ENCODE data around the gene SGSM2.

DNA sequence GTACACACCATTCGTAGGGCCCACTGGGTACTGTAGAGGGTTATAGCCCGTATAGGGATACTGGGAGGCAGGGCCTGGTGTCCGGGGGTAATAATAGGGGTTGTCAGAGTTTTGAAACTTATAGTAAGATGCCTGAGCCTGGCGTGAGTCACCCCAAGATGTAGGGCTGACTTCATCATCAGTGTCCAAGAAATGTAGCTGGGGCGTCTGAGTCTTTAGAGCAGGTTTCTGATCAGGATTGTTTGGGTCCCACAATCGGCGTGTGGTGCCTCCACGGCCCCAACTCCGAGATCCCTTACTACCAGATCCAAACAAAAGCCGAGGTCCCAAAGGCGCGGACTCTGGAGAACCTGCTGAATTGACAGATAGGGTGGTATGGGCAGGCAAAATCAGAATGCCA lies 38.2 kb upstream of the SGSM2 start:
- TF ChIP-seq, protein P1, sequence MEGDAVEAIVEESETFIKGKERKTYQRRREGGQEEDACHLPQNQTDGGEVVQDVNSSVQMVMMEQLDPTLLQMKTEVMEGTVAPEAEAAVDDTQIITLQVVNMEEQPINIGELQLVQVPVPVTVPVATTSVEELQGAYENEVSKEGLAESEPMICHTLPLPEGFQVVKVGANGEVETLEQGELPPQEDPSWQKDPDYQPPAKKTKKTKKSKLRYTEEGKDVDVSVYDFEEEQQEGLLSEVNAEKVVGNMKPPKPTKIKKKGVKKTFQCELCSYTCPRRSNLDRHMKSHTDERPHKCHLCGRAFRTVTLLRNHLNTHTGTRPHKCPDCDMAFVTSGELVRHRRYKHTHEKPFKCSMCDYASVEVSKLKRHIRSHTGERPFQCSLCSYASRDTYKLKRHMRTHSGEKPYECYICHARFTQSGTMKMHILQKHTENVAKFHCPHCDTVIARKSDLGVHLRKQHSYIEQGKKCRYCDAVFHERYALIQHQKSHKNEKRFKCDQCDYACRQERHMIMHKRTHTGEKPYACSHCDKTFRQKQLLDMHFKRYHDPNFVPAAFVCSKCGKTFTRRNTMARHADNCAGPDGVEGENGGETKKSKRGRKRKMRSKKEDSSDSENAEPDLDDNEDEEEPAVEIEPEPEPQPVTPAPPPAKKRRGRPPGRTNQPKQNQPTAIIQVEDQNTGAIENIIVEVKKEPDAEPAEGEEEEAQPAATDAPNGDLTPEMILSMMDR (IDR thresholded peaks at IDR 0.05): no peak
- no peak for TF ChIP-seq POLR2A (IDR thresholded peaks at IDR 0.05)
- no peak for TF ChIP-seq POLR2AphosphoS5 (IDR thresholded peaks at IDR 0.05)
- TF ChIP-seq EP300 (IDR thresholded peaks at IDR 0.05; ENCODE audit: low read depth): no peak
